Neural progenitor cell (in vitro differentiated cells): ENCODE measurements around the gene PRSS36. TPM values are rescaled to one million over a fixed set of nuclear protein-coding genes. Genes with fewer than 3 reads are reported as not detected.

Source experiments
- DNase-seq: peaks from one replicate; pipeline ENCODE4 v3.0.0-alpha.2; 2016; ENCODE audit warnings: low spot score
- H2AFZ ChIP-seq: fragments of 200-600 bp; sonication (generic); replicated peaks from 2 replicates; pipeline ENCODE4 v1.6.1; 2016; ENCODE audit warnings: antibody characterized with exemption
- H3F3A ChIP-seq: fragments of 200-600 bp; sonication (generic); 2 replicates; pipeline ENCODE4 v1.6.1; 2016; ENCODE audit warnings: antibody characterized with exemption, low read depth
- H3K27ac ChIP-seq: fragments of 200-600 bp; sonication (generic); 2 replicates; pipeline ENCODE4 v1.5.1; 2016; ENCODE audit warnings: mild to moderate bottlenecking
- H3K27me3 ChIP-seq: fragments of 200-600 bp; sonication (generic); 2 replicates; pipeline ENCODE4 v1.6.1; 2016; ENCODE audit warnings: mild to moderate bottlenecking, moderate library complexity
- H3K36me3 ChIP-seq: fragments of 200-600 bp; sonication (generic); 2 replicates; pipeline ENCODE4 v1.5.1; 2016
- H3K4me1 ChIP-seq: fragments of 200-600 bp; sonication (generic); 2 replicates; pipeline ENCODE4 v1.6.1; 2016; ENCODE audit warnings: mixed run types
- H3K4me2 ChIP-seq: fragments of 200-600 bp; sonication (generic); 2 replicates; pipeline ENCODE4 v1.6.1; 2016
- H3K4me3 ChIP-seq: fragments of 200-600 bp; sonication (generic); 2 replicates; pipeline ENCODE4 v1.5.1; 2016
- H3K79me2 ChIP-seq: fragments of 200-600 bp; sonication (generic); 2 replicates; pipeline ENCODE4 v1.6.1; 2016; ENCODE audit warnings: low read depth
- H3K9ac ChIP-seq: fragments of 200-600 bp; sonication (generic); 2 replicates; pipeline ENCODE4 v1.6.1; 2016
- H3K9me3 ChIP-seq: fragments of 200-600 bp; sonication (generic); 2 replicates; pipeline ENCODE4 v1.5.1; 2016; ENCODE audit warnings: low read depth
- H4K20me1 ChIP-seq: fragments of 200-600 bp; sonication (generic); 2 replicates; pipeline ENCODE4 v1.6.1; 2016; ENCODE audit warnings: low read depth
- H3K27ac Mint-ChIP-seq: 3 replicates; pipeline ENCODE4 v1.8.0; 2021; ENCODE audit warnings: mixed read lengths
- H3K27me3 Mint-ChIP-seq: 2 replicates; pipeline ENCODE4 v1.8.0; 2022; ENCODE audit warnings: low read depth, mild to moderate bottlenecking, inconsistent platforms, moderate library complexity, mixed read lengths; ENCODE audit not compliant: insufficient read depth
- H3K36me3 Mint-ChIP-seq: 3 replicates; pipeline ENCODE4 v1.8.0; 2021; ENCODE audit warnings: mixed read lengths
- H3K4me1 Mint-ChIP-seq: 3 replicates; pipeline ENCODE4 v1.8.0; 2021; ENCODE audit warnings: mixed read lengths
- H3K4me3 Mint-ChIP-seq: 3 replicates; pipeline ENCODE4 v1.8.0; 2021; ENCODE audit warnings: mild to moderate bottlenecking, moderate library complexity, mixed read lengths
- H3K9me3 Mint-ChIP-seq: 3 replicates; pipeline ENCODE4 v1.8.0; 2020; ENCODE audit warnings: mixed read lengths
- CTCF ChIP-seq: fragments of 200-600 bp; sonication (generic); IDR thresholded peaks from 2 replicates; pipeline ENCODE4 v1.5.1; 2017; ENCODE audit warnings: antibody characterized with exemption, mild to moderate bottlenecking
- EZH2 ChIP-seq: fragments of 200-600 bp; sonication (generic); IDR thresholded peaks from 2 replicates; pipeline ENCODE4 v1.6.1; 2017; ENCODE audit warnings: antibody characterized with exemption, mild to moderate bottlenecking, moderate library complexity
- EZH2phosphoT487 ChIP-seq: fragments of 200-600 bp; sonication (generic); IDR thresholded peaks from 2 replicates; pipeline ENCODE4 v1.6.1; 2017; ENCODE audit warnings: antibody characterized with exemption
- total RNA-seq: library from RNA; depleted of rRNA; stranded (reverse); fragments of >200 nt; gene quantifications from 2 replicates; pipeline ENCODE4 v1.2.3, GENCODE V29; 2015; ENCODE audit warnings: low replicate concordance

Gene PRSS36
- total RNA-seq, 1 donor from 2014 or later: 0.30 TPM

DNA sequence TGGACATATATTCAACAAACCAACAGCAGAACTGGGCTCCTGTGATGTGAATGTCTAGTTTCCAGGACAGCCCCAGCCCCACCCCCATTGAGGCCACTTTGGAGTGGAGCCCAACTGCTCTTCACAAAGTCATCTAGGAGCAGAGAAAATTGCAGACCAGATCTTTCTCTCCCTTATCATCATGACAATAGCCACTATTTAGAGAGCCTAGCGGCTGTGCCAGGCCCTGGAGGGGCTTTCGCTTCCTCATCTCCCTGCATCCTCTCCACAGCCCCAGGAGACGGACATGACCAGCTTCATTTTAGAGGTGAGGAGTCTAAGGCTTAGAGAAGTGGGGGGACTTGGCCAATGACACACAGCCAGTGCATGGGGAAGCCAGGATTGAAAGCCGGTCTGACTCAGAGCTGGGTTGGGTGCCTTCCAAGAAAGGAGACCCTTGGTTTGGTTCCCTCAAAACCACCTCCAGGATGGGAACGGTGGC lies 15.7 kb downstream of the PRSS36 start:
- H3K4me3 Mint-ChIP-seq: peak overlapping the region; percentile 14
- H3K4me1 ChIP-seq: peaks cover 16% of the 10 kb centered on the region
- H3F3A ChIP-seq: peaks cover 20% of the 10 kb centered on the region
- H3K4me2 ChIP-seq: peak overlapping the region; percentile 86
- H4K20me1 ChIP-seq: peaks cover 6% of the 10 kb centered on the region
- TF ChIP-seq CTCF (no peak), EZH2phosphoT487 (no peak), EZH2 (no peak)
- DNase-seq: no peak
- no peaks in the 10 kb centered on the region for H3K9me3 ChIP-seq
- no peak overlapping the region for H2AFZ ChIP-seq
- no peak overlapping the region for H3K27ac ChIP-seq
- H3K4me1 Mint-ChIP-seq: peaks cover 28% of the 10 kb centered on the region
- H3K79me2 ChIP-seq: no peaks in the 10 kb centered on the region
- no peaks in the 10 kb centered on the region for H3K27me3 ChIP-seq
- no peaks in the 10 kb centered on the region for H3K36me3 ChIP-seq
- H3K27me3 Mint-ChIP-seq: peaks cover 9% of the 10 kb centered on the region
- peak overlapping the region; percentile 60 for H3K4me3 ChIP-seq
- peaks cover 7% of the 10 kb centered on the region for H3K36me3 Mint-ChIP-seq
- no peaks in the 10 kb centered on the region for H3K9me3 Mint-ChIP-seq
- H3K9ac ChIP-seq: no peak overlapping the region
- H3K27ac Mint-ChIP-seq: peak overlapping the region; percentile 61

DNA sequence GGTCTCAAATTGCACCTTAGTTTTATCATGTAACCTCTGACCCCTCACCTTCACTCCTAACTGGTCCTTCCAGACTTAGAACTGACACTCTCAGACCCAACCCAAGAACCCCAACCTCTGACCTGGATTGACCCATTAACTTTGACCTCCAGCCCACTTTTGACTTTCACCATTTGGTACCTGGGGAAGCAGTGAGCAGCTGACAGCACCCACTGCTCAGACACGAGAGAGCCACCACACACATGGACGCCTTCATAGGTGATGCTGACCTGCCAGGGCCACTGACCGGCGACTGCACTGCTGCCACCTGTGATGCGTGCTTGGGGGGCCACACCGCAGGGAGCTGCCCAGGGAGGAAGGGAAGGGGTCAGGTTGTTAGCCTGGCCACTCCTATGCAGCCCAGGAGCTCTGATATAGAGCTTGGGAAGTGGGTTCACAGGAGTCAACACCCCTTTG lies 16.8 kb downstream of the PRSS36 start:
- H3K27me3 Mint-ChIP-seq: peaks cover 9% of the 10 kb centered on the region
- Histone ChIP-seq H3K27ac (no peak overlapping the region), H3K79me2 (no peaks in the 10 kb centered on the region), H2AFZ (no peak overlapping the region), H3K36me3 (no peaks in the 10 kb centered on the region), H3K4me1 (peaks cover 16% of the 10 kb centered on the region), H3F3A (peaks cover 20% of the 10 kb centered on the region), H3K4me2 (no peak overlapping the region), H3K27me3 (no peaks in the 10 kb centered on the region), H4K20me1 (peaks cover 6% of the 10 kb centered on the region), H3K9ac (no peak overlapping the region), H3K9me3 (no peaks in the 10 kb centered on the region), H3K4me3 (no peak overlapping the region)
- H3K36me3 Mint-ChIP-seq: peaks cover 7% of the 10 kb centered on the region
- DNase-seq: no peak
- no peak overlapping the region for H3K27ac Mint-ChIP-seq
- peak overlapping the region; percentile 66 for H3K4me3 Mint-ChIP-seq
- TF ChIP-seq EZH2phosphoT487: no peak
- TF ChIP-seq EZH2: no peak
- no peak for TF ChIP-seq CTCF
- H3K9me3 Mint-ChIP-seq: no peaks in the 10 kb centered on the region
- H3K4me1 Mint-ChIP-seq: peaks cover 25% of the 10 kb centered on the region

GRCh38 chr16:31132303-31132979 lies 17.4 kb downstream of the PRSS36 start:
- H3K9ac ChIP-seq: no peak overlapping the region
- Mint-ChIP-seq H3K9me3 (no peaks in the 10 kb centered on the region), H3K27ac (no peak overlapping the region), H3K36me3 (peaks cover 11% of the 10 kb centered on the region), H3K4me3 (no peak overlapping the region), H3K4me1 (peaks cover 25% of the 10 kb centered on the region), H3K27me3 (peaks cover 9% of the 10 kb centered on the region)
- no peaks in the 10 kb centered on the region for H3K9me3 ChIP-seq
- H4K20me1 ChIP-seq: peaks cover 6% of the 10 kb centered on the region
- H3K4me1 ChIP-seq: peaks cover 16% of the 10 kb centered on the region
- H3K4me3 ChIP-seq: no peak overlapping the region
- H2AFZ ChIP-seq: no peak overlapping the region
- no peak overlapping the region for H3K4me2 ChIP-seq
- DNase-seq: no peak
- H3K27me3 ChIP-seq: no peaks in the 10 kb centered on the region
- H3K36me3 ChIP-seq: no peaks in the 10 kb centered on the region
- H3F3A ChIP-seq: peaks cover 20% of the 10 kb centered on the region
- no peaks in the 10 kb centered on the region for H3K79me2 ChIP-seq
- no peak overlapping the region for H3K27ac ChIP-seq
- no peak for TF ChIP-seq EZH2phosphoT487
- TF ChIP-seq EZH2: no peak
- TF ChIP-seq CTCF: no peak
